Central memory CD8-positive, alpha-beta T cell (primary cell): ENCODE measurements around the gene DRC7.
A peak's percentile ranks its signal among the peaks of the same experiment; 100 is the strongest.

Experiments used
- ATAC-seq: fragments of 150-1000 bp; cut with Tn5 transposase; replicated peaks from 2 replicates; pipeline ENCODE4 v1.10.0; 2022; ENCODE audit warnings: mild to moderate bottlenecking, moderate FRiP score, moderate number of reproducible peaks; ENCODE audit not compliant: poor library complexity, severe bottlenecking; ENCODE audit errors: extremely low read depth
- DNase-seq, 2 donors: peaks; one replicate each; pipeline ENCODE4 v3.0.0; 2021; ENCODE audit warnings: low spot score in 2 of 2
- H3K27ac Mint-ChIP-seq: one replicate; pipeline ENCODE4 v1.8.0; 2022; ENCODE audit warnings: low read depth, mild to moderate bottlenecking, moderate library complexity, mixed read lengths
- H3K27me3 Mint-ChIP-seq: one replicate; pipeline ENCODE4 v1.8.0; 2022; ENCODE audit warnings: mixed read lengths
- H3K36me3 Mint-ChIP-seq: one replicate; pipeline ENCODE4 v1.8.0; 2022; ENCODE audit warnings: mild to moderate bottlenecking, moderate library complexity, mixed read lengths; ENCODE audit not compliant: insufficient read depth
- H3K4me1 Mint-ChIP-seq: one replicate; pipeline ENCODE4 v1.8.0; 2022; ENCODE audit warnings: mixed read lengths
- H3K4me3 Mint-ChIP-seq: one replicate; pipeline ENCODE4 v1.8.0; 2022; ENCODE audit warnings: mild to moderate bottlenecking, moderate library complexity, mixed read lengths
- H3K9me3 Mint-ChIP-seq: one replicate; pipeline ENCODE4 v1.8.0; 2022; ENCODE audit warnings: mixed read lengths

Gene DRC7

GRCh38 chr16:57758331-57759117 lies 63.9 kb downstream of the DRC7 start:
- Mint-ChIP-seq H3K4me3 (peak overlapping the region; percentile 42), H3K9me3 (no peaks in the 10 kb centered on the region), H3K27ac (peak overlapping the region; percentile 65), H3K36me3 (no peaks in the 10 kb centered on the region), H3K27me3 (no peaks in the 10 kb centered on the region), H3K4me1 (no peaks in the 10 kb centered on the region)
- DNase-seq (no peak), ATAC-seq (no peak)

GRCh38 chr16:57759131-57759530 lies 64.5 kb downstream of the DRC7 start:
- H3K36me3 Mint-ChIP-seq = no peaks in the 10 kb centered on the region
- no peaks in the 10 kb centered on the region for H3K9me3 Mint-ChIP-seq
- H3K27ac Mint-ChIP-seq = peak overlapping the region; percentile 65
- H3K27me3 Mint-ChIP-seq = no peaks in the 10 kb centered on the region
- ATAC-seq (no peak), DNase-seq (no peak)
- H3K4me3 Mint-ChIP-seq = no peak overlapping the region
- H3K4me1 Mint-ChIP-seq = no peaks in the 10 kb centered on the region

GRCh38 chr16:57759541-57760356 lies 65.1 kb downstream of the DRC7 start:
- Mint-ChIP-seq H3K4me1 (no peaks in the 10 kb centered on the region), H3K4me3 (no peak overlapping the region), H3K27me3 (no peaks in the 10 kb centered on the region), H3K27ac (peak overlapping the region; percentile 26), H3K9me3 (no peaks in the 10 kb centered on the region), H3K36me3 (no peaks in the 10 kb centered on the region)
- DNase-seq (no peak), ATAC-seq (no peak)

- Mint-ChIP-seq H3K9me3 (no peaks in the 10 kb centered on the region), H3K36me3 (no peaks in the 10 kb centered on the region)
- ATAC-seq = no peak
Measured at GRCh38 chr16:57760357-57761160, 66.0 kb downstream of the DRC7 start.

GRCh38 chr16:57761301-57761700 lies 66.7 kb downstream of the DRC7 start:
- no peaks in the 10 kb centered on the region for H3K9me3 Mint-ChIP-seq

More at GRCh38 chr16:57760357-57761160, 66.0 kb downstream of the DRC7 start:
- Mint-ChIP-seq H3K27me3 (no peaks in the 10 kb centered on the region), H3K4me3 (no peak overlapping the region), H3K27ac (peak overlapping the region; percentile 26), H3K4me1 (no peaks in the 10 kb centered on the region)
- DNase-seq = no peak

GRCh38 chr16:57761957-57762356 lies 67.4 kb downstream of the DRC7 start:
- no peaks in the 10 kb centered on the region for H3K36me3 Mint-ChIP-seq
- no peaks in the 10 kb centered on the region for H3K27me3 Mint-ChIP-seq

More at GRCh38 chr16:57761301-57761700, 66.7 kb downstream of the DRC7 start:
- Mint-ChIP-seq H3K4me1 (no peaks in the 10 kb centered on the region), H3K36me3 (no peaks in the 10 kb centered on the region), H3K27ac (peak overlapping the region; percentile 72), H3K4me3 (no peak overlapping the region), H3K27me3 (no peaks in the 10 kb centered on the region)
- ATAC-seq = no peak
- no peak for DNase-seq

GRCh38 chr16:57762365-57763040 lies 67.9 kb downstream of the DRC7 start:
- no peaks in the 10 kb centered on the region for H3K9me3 Mint-ChIP-seq
- DNase-seq (no peak), ATAC-seq (no peak)
- H3K4me3 Mint-ChIP-seq = no peak overlapping the region
- H3K27ac Mint-ChIP-seq = peak overlapping the region; percentile 72
- no peaks in the 10 kb centered on the region for H3K36me3 Mint-ChIP-seq
- no peaks in the 10 kb centered on the region for H3K4me1 Mint-ChIP-seq
- H3K27me3 Mint-ChIP-seq = no peaks in the 10 kb centered on the region

More at GRCh38 chr16:57761957-57762356, 67.4 kb downstream of the DRC7 start:
- H3K9me3 Mint-ChIP-seq = no peaks in the 10 kb centered on the region
- H3K4me3 Mint-ChIP-seq = no peak overlapping the region
- DNase-seq = no peak
- peak overlapping the region; percentile 72 for H3K27ac Mint-ChIP-seq
- no peak for ATAC-seq
- H3K4me1 Mint-ChIP-seq = no peaks in the 10 kb centered on the region

GRCh38 chr16:57763285-57764005 lies 68.8 kb downstream of the DRC7 start:
- H3K27me3 Mint-ChIP-seq = no peaks in the 10 kb centered on the region
- no peaks in the 10 kb centered on the region for H3K4me1 Mint-ChIP-seq
- H3K9me3 Mint-ChIP-seq = no peaks in the 10 kb centered on the region
- no peaks in the 10 kb centered on the region for H3K36me3 Mint-ChIP-seq
- H3K4me3 Mint-ChIP-seq = no peak overlapping the region
- no peak for DNase-seq
- ATAC-seq = no peak
- H3K27ac Mint-ChIP-seq = peak overlapping the region; percentile 39

- Mint-ChIP-seq H3K4me3 (no peak overlapping the region), H3K27me3 (no peaks in the 10 kb centered on the region), H3K4me1 (no peaks in the 10 kb centered on the region), H3K36me3 (no peaks in the 10 kb centered on the region), H3K9me3 (no peaks in the 10 kb centered on the region), H3K27ac (no peak overlapping the region)
- ATAC-seq = no peak
- no peak for DNase-seq
Measured at GRCh38 chr16:57764006-57764340, 69.4 kb downstream of the DRC7 start.

- ATAC-seq (no peak), DNase-seq (no peak)
- no peaks in the 10 kb centered on the region for H3K27me3 Mint-ChIP-seq
- H3K4me1 Mint-ChIP-seq = no peaks in the 10 kb centered on the region
- no peak overlapping the region for H3K27ac Mint-ChIP-seq
- no peaks in the 10 kb centered on the region for H3K36me3 Mint-ChIP-seq
- H3K4me3 Mint-ChIP-seq = no peak overlapping the region
- H3K9me3 Mint-ChIP-seq = no peaks in the 10 kb centered on the region
Measured at GRCh38 chr16:57764341-57765159, 69.9 kb downstream of the DRC7 start.

GRCh38 chr16:57765160-57765728 lies 70.6 kb downstream of the DRC7 start:
- no peak overlapping the region for H3K27ac Mint-ChIP-seq
- ATAC-seq = no peak
- DNase-seq = no peak

More at GRCh38 chr16:57765160-57765728, 70.6 kb downstream of the DRC7 start:
- H3K4me1 Mint-ChIP-seq = no peaks in the 10 kb centered on the region
- no peaks in the 10 kb centered on the region for H3K36me3 Mint-ChIP-seq
- no peaks in the 10 kb centered on the region for H3K27me3 Mint-ChIP-seq
- H3K4me3 Mint-ChIP-seq = no peak overlapping the region
- H3K9me3 Mint-ChIP-seq = no peaks in the 10 kb centered on the region
